ENCODE results near the gene TMEM145. TPM values are rescaled to one million over a fixed set of nuclear protein-coding genes. Genes with fewer than 3 reads are reported as not detected.

Gene TMEM145
- total and polyA plus RNA-seq, 12 donors: 0.15 to 1.0 (median 0.49) TPM; not detected in 5

DNA sequence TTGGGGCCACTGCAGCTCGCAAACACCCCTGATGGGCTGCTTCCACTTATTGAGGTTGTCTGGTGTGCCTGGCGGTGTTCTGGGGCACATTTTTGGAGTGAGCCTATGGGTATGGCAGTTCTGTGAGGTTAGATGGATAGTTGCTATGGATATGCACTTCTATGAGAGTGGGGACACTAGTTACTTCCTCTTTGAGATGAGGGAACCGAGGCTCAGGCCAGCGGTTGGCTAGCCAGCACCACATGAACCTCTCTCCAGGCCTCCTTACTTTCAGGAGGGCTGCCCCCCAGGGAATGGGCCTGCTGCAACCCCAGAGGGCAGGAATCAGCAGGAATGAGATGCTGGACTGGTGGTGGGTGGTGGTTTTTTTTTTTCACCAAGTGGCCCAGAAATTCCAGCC is 24.7 kb upstream of the TMEM145 start:
- TF ChIP-seq CTCF (IDR thresholded peaks at IDR 0.05): no peak
- 89 to 93% methylated on average over 4 of the region's 4 CpGs for WGBS, 2 donors
- peaks cover 0 to 68% (median 56%) of the 10 kb centered on the region in 9 donors for H3K36me3 ChIP-seq
- intact Hi-C loops (cut with DNase I): no loop called here
- DNase-seq (no peak), ATAC-seq (no peak)
- no peaks in the 10 kb centered on the region for H3K9me3 ChIP-seq
- H3K27me3 ChIP-seq: no peaks in the 10 kb centered on the region
- peaks cover 18 to 29% (median 26%) of the 10 kb centered on the region in 9 donors for H3K4me1 ChIP-seq
- no peak overlapping the region for H3K27ac ChIP-seq
- H3K4me3 ChIP-seq: no peak overlapping the region

GRCh38 chr19:42288881-42289555 is 24.1 kb upstream of the TMEM145 start:
- ATAC-seq (no peak), DNase-seq (peak in 1 of 2 donors; percentile 4)
- Histone ChIP-seq H3K4me3 (no peak overlapping the region), H3K36me3 (peaks cover 0 to 74% (median 60%) of the 10 kb centered on the region in 9 donors), H3K9me3 (no peaks in the 10 kb centered on the region), H3K27me3 (no peaks in the 10 kb centered on the region), H3K4me1 (peaks cover 18 to 27% (median 25%) of the 10 kb centered on the region in 9 donors), H3K27ac (no peak overlapping the region)
- no peak for TF ChIP-seq CTCF (IDR thresholded peaks at IDR 0.05)
- intact Hi-C loops (cut with DNase I): no loop called here
- 89 to 91% methylated on average over 22 of the region's 22 CpGs for WGBS, 2 donors

DNA sequence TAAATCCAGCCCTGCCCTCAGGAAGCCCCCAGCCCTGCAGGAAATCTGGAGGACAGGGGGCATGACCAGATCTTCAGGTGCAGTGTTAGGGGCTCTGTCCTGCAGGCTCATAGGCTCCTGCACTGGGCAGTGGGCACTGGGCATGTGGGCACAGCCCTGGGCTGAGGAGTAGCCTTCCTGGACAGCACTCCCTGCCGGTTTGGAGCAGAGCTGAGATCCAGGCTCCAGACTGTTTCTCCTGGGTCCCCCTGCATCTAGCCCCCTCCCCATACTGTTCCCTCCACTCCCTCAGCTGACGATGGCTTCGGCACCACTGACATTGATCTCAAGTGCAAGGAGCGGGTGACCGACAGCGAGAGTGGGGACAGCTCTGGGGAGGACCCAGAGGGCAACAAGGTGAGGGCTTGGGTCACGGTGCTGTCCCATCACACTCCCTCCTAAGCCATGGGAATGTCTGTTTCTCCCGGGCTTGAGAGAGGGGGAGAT is 23.5 kb upstream of the TMEM145 start:
- H3K27me3 ChIP-seq: no peaks in the 10 kb centered on the region
- DNase-seq: no peak

GRCh38 chr19:42290136-42290522 is 23.0 kb upstream of the TMEM145 start:
- Histone ChIP-seq H3K27ac (no peak overlapping the region), H3K27me3 (no peaks in the 10 kb centered on the region), H3K4me3 (no peak overlapping the region), H3K36me3 (peaks cover 0 to 86% (median 65%) of the 10 kb centered on the region in 9 donors), H3K4me1 (peaks cover 15 to 21% (median 19%) of the 10 kb centered on the region in 9 donors), H3K9me3 (no peaks in the 10 kb centered on the region)
- TF ChIP-seq CTCF (IDR thresholded peaks at IDR 0.05): no peak
- 77 to 83% methylated on average over 13 of the region's 13 CpGs for WGBS, 2 donors
- intact Hi-C loops (cut with DNase I): loop anchor here in 3 of 10 donors (5.0 to 10.0 kb wide), 2 partner anchors 43 to 155 kb away; partner anchors contain the start of gene POU2F2 (in 1 of the 3)
- ATAC-seq: no peak
- DNase-seq: no peak

More for the DNA sequence above, 23.5 kb upstream of the TMEM145 start:
- Histone ChIP-seq H3K4me3 (no peak overlapping the region), H3K9me3 (no peaks in the 10 kb centered on the region), H3K36me3 (peaks cover 0 to 80% (median 65%) of the 10 kb centered on the region in 9 donors), H3K27ac (no peak overlapping the region), H3K4me1 (peaks cover 18 to 26% (median 25%) of the 10 kb centered on the region in 9 donors)
- intact Hi-C loops (cut with DNase I): loop anchor here in 3 of 10 donors (5.0 to 10.0 kb wide), 2 partner anchors 42 to 155 kb away; partner anchors contain the start of gene POU2F2 (in 1 of the 3)
- no peak for TF ChIP-seq CTCF (IDR thresholded peaks at IDR 0.05)
- ATAC-seq: no peak
- 87% methylated on average over 8 of the region's 8 CpGs for WGBS, 2 donors
